ENCODE results near the gene PLA2G15. TPM values are rescaled to one million over a fixed set of nuclear protein-coding genes. Genes with fewer than 3 reads are reported as not detected.

Gene PLA2G15
- total RNA-seq, 1 donor, result 30.8 TPM

DNA sequence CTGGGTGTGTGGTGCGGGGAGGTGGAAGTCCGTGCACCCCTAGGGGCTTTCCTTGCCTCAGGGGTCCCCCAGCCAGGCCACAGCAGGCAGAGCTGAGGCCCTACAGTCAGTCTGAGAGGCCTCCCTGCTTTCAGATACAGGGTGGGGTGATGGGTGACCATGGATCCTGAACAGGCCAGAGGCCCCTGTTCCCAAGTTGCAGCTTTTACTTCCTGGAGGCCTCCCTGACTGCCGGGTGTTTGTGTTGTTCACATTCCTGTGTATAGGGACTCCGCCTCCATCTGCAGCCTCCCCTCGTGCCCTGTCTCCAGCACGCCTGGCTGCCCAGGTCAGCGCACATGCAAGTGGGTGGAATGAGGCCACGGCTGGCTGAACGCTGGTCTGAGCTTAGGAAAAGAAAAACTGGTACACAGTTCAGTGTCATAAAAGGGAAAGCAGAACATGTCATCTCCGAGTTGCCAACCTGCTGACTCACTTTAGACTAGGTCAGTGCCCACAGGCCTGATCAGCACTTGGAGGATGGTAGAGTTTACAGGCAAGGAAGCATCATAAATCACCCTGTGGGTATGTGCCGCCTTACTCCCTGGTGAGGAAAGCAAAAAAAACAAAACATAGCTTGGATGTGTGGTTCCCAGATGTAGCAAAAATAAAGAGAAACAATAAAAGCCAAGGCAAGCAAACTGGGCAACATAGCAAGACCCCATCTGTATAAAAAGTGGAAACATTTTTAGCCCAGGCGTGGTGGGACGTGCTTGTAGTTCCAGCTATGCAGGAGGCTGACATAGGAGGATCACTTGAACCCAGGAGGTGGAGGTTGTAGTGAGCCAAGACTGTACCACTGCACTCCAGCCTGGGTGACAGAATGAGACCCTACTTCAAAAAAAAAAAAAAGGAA lies 13.0 kb downstream of the PLA2G15 start:
- H3K79me2 ChIP-seq (ENCODE audit: insufficient read depth, low read length), result peaks cover under 1% of the 10 kb centered on the region
- H3K4me2 ChIP-seq (ENCODE audit: insufficient read depth, low read length), result peak overlapping the region; percentile 52
- peak overlapping the region; percentile 78 for H3K27ac ChIP-seq (ENCODE audit: low read depth, low read length)

DNA sequence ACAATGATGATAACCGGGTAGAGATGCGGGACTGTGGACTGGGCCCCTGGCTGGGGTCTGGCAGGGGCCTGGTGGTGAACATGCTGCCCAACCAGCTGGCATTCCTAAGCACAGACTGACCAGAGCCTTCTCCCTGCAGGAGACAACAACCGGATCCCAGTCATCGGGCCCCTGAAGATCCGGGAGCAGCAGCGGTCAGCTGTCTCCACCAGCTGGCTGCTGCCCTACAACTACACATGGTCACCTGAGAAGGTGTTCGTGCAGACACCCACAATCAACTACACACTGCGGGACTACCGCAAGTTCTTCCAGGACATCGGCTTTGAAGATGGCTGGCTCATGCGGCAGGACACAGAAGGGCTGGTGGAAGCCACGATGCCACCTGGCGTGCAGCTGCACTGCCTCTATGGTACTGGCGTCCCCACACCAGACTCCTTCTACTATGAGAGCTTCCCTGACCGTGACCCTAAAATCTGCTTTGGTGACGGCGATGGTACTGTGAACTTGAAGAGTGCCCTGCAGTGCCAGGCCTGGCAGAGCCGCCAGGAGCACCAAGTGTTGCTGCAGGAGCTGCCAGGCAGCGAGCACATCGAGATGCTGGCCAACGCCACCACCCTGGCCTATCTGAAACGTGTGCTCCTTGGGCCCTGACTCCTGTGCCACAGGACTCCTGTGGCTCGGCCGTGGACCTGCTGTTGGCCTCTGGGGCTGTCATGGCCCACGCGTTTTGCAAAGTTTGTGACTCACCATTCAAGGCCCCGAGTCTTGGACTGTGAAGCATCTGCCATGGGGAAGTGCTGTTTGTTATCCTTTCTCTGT lies 14.0 kb downstream of the PLA2G15 start:
- H4K20me1 ChIP-seq (ENCODE audit: insufficient read depth, low read length), result no peaks in the 10 kb centered on the region
- no peak overlapping the region for H3K4me3 ChIP-seq (ENCODE audit: insufficient read depth, low read length)
- H3K9me3 ChIP-seq (ENCODE audit: low read depth, low read length), result no peaks in the 10 kb centered on the region
- H2AFZ ChIP-seq (ENCODE audit: low read length), result no peak overlapping the region
- H3K27me3 ChIP-seq (ENCODE audit: insufficient read depth, low read length), result no peaks in the 10 kb centered on the region
- peak; percentile 89 for DNase-seq (ENCODE audit: insufficient read length, low spot score, missing footprints)
- no peak overlapping the region for H3K27ac ChIP-seq (ENCODE audit: low read depth, low read length)
- H3K36me3 ChIP-seq (ENCODE audit: insufficient read depth, low read length), result peaks cover 36% of the 10 kb centered on the region
- H3K79me2 ChIP-seq (ENCODE audit: insufficient read depth, low read length), result no peaks in the 10 kb centered on the region
- TF ChIP-seq, protein P1, sequence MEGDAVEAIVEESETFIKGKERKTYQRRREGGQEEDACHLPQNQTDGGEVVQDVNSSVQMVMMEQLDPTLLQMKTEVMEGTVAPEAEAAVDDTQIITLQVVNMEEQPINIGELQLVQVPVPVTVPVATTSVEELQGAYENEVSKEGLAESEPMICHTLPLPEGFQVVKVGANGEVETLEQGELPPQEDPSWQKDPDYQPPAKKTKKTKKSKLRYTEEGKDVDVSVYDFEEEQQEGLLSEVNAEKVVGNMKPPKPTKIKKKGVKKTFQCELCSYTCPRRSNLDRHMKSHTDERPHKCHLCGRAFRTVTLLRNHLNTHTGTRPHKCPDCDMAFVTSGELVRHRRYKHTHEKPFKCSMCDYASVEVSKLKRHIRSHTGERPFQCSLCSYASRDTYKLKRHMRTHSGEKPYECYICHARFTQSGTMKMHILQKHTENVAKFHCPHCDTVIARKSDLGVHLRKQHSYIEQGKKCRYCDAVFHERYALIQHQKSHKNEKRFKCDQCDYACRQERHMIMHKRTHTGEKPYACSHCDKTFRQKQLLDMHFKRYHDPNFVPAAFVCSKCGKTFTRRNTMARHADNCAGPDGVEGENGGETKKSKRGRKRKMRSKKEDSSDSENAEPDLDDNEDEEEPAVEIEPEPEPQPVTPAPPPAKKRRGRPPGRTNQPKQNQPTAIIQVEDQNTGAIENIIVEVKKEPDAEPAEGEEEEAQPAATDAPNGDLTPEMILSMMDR (IDR thresholded peaks at IDR 0.05; ENCODE audit: extremely low read depth, low read depth, low read length), result no peak
- no peak overlapping the region for H3K4me2 ChIP-seq (ENCODE audit: insufficient read depth, low read length)
- peaks cover 17% of the 10 kb centered on the region for H3K4me1 ChIP-seq (ENCODE audit: insufficient read depth, low read length)

More for the DNA sequence above, 13.0 kb downstream of the PLA2G15 start:
- TF ChIP-seq, protein P1 (IDR thresholded peaks at IDR 0.05; ENCODE audit: extremely low read depth, low read depth, low read length), result no peak
- DNase-seq (ENCODE audit: insufficient read length, low spot score, missing footprints), result peak; percentile 94
- Histone ChIP-seq H3K4me1 (ENCODE audit: insufficient read depth, low read length) (peaks cover 17% of the 10 kb centered on the region), H4K20me1 (ENCODE audit: insufficient read depth, low read length) (no peaks in the 10 kb centered on the region), H3K4me3 (ENCODE audit: insufficient read depth, low read length) (no peak overlapping the region), H3K9me3 (ENCODE audit: low read depth, low read length) (no peaks in the 10 kb centered on the region), H3K27me3 (ENCODE audit: insufficient read depth, low read length) (no peaks in the 10 kb centered on the region), H3K36me3 (ENCODE audit: insufficient read depth, low read length) (peaks cover 38% of the 10 kb centered on the region), H2AFZ (ENCODE audit: low read length) (peak overlapping the region; percentile 49)

DNA sequence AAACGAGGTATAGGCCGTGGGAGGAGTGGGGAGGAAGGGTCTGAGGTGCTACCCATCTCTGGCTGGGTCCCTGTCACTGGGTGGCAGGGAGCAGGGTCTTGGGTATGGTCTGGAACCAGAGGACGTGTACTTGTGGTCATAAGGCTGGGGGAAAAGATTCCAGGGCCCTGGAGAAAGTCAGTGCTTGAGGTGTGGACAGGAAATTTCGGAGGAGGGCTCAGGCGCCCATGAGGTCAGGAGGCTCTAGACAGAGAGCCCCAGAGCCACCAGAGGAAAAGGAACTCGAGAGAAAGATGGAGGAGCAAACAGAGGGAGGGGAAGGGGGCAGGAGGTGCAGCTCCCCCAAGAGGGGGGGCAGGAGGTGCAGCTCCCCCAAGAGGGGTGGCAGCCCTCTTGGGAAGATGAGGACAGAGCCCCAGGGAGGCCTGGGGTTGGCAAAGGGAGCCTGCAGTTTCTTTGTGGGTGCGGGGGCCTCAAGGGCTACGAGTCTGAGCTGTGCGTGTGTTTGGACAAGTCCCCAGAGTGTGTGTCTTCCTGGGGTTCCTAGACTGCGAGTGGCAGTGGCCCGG lies 18.5 kb downstream of the PLA2G15 start:
- TF ChIP-seq, protein P1 (IDR thresholded peaks at IDR 0.05; ENCODE audit: extremely low read depth, low read depth, low read length), result no peak
- Histone ChIP-seq H3K4me3 (ENCODE audit: insufficient read depth, low read length) (peak overlapping the region; percentile 83), H3K79me2 (ENCODE audit: insufficient read depth, low read length) (peaks cover 33% of the 10 kb centered on the region), H3K4me2 (ENCODE audit: insufficient read depth, low read length) (peak overlapping the region; percentile 68), H3K36me3 (ENCODE audit: insufficient read depth, low read length) (peaks cover 27% of the 10 kb centered on the region), H3K27me3 (ENCODE audit: insufficient read depth, low read length) (no peaks in the 10 kb centered on the region), H2AFZ (ENCODE audit: low read length) (peak overlapping the region; percentile 74), H4K20me1 (ENCODE audit: insufficient read depth, low read length) (peaks cover 16% of the 10 kb centered on the region), H3K9me3 (ENCODE audit: low read depth, low read length) (no peaks in the 10 kb centered on the region), H3K4me1 (ENCODE audit: insufficient read depth, low read length) (peaks cover 22% of the 10 kb centered on the region), H3K27ac (ENCODE audit: low read depth, low read length) (peak overlapping the region; percentile 96)
- DNase-seq (ENCODE audit: insufficient read length, low spot score, missing footprints), result no peak
